Stimulated activated naive CD8-positive, alpha-beta T cell treated with anti-CD3 and anti-CD28 coated beads, Interleukin-15, Interleukin-2, amounts not matched to agents 100 ng/mL and 50 ng/mL, for 24 hours (primary cell): Measurements from ENCODE around the gene PCCA.

Source experiments
- H3K27ac Mint-ChIP-seq: one replicate; pipeline ENCODE4 v1.8.0; 2021; ENCODE audit warnings: mild to moderate bottlenecking, mixed read lengths
- H3K27me3 Mint-ChIP-seq: one replicate; pipeline ENCODE4 v1.8.0; 2021; ENCODE audit warnings: mixed read lengths
- H3K36me3 Mint-ChIP-seq: one replicate; pipeline ENCODE4 v1.8.0; 2021; ENCODE audit warnings: low read depth, mixed read lengths
- H3K4me1 Mint-ChIP-seq: one replicate; pipeline ENCODE4 v1.8.0; 2021; ENCODE audit warnings: low read depth, mixed read lengths
- H3K4me3 Mint-ChIP-seq: one replicate; pipeline ENCODE4 v1.8.0; 2021; ENCODE audit warnings: mild to moderate bottlenecking, mixed read lengths
- H3K9me3 Mint-ChIP-seq: one replicate; pipeline ENCODE4 v1.8.0; 2021; ENCODE audit warnings: mixed read lengths

The PCCA gene

GRCh38 chr13:100339411-100339940 is 250.6 kb downstream of the PCCA start:
- Mint-ChIP-seq H3K9me3 (peaks cover 7% of the 10 kb centered on the region), H3K4me3 (no peak overlapping the region), H3K27ac (no peak overlapping the region), H3K27me3 (no peaks in the 10 kb centered on the region), H3K4me1 (peaks cover 14% of the 10 kb centered on the region), H3K36me3 (peaks cover 16% of the 10 kb centered on the region)

- Mint-ChIP-seq H3K4me3 (no peak overlapping the region), H3K9me3 (peaks cover 4% of the 10 kb centered on the region), H3K4me1 (peaks cover 14% of the 10 kb centered on the region), H3K27me3 (no peaks in the 10 kb centered on the region), H3K27ac (no peak overlapping the region), H3K36me3 (peaks cover 8% of the 10 kb centered on the region)
These were observed 252.0 kb downstream of the PCCA start for GRCh38 chr13:100340865-100341264.

GRCh38 chr13:100341327-100341726 is 252.4 kb downstream of the PCCA start:
- peaks cover 14% of the 10 kb centered on the region for H3K4me1 Mint-ChIP-seq
- H3K27me3 Mint-ChIP-seq = no peaks in the 10 kb centered on the region
- H3K36me3 Mint-ChIP-seq = peaks cover 8% of the 10 kb centered on the region
- no peak overlapping the region for H3K27ac Mint-ChIP-seq
- peaks cover 4% of the 10 kb centered on the region for H3K9me3 Mint-ChIP-seq
- no peak overlapping the region for H3K4me3 Mint-ChIP-seq

GRCh38 chr13:100344544-100344943 is 255.7 kb downstream of the PCCA start:
- H3K27ac Mint-ChIP-seq = no peak overlapping the region
- H3K36me3 Mint-ChIP-seq = peaks cover 8% of the 10 kb centered on the region

GRCh38 chr13:100347968-100348367 is 259.1 kb downstream of the PCCA start:
- H3K36me3 Mint-ChIP-seq = peaks cover 6% of the 10 kb centered on the region

More at GRCh38 chr13:100344544-100344943, 255.7 kb downstream of the PCCA start:
- no peaks in the 10 kb centered on the region for H3K27me3 Mint-ChIP-seq
- peaks cover 14% of the 10 kb centered on the region for H3K4me1 Mint-ChIP-seq
- H3K9me3 Mint-ChIP-seq = peaks cover 4% of the 10 kb centered on the region
- no peak overlapping the region for H3K4me3 Mint-ChIP-seq

GRCh38 chr13:100349594-100349993 is 260.7 kb downstream of the PCCA start:
- Mint-ChIP-seq H3K27me3 (no peaks in the 10 kb centered on the region), H3K9me3 (no peaks in the 10 kb centered on the region), H3K27ac (no peak overlapping the region), H3K4me1 (no peaks in the 10 kb centered on the region), H3K36me3 (no peaks in the 10 kb centered on the region), H3K4me3 (no peak overlapping the region)

More at GRCh38 chr13:100347968-100348367, 259.1 kb downstream of the PCCA start:
- H3K4me3 Mint-ChIP-seq = no peak overlapping the region
- no peaks in the 10 kb centered on the region for H3K4me1 Mint-ChIP-seq
- H3K9me3 Mint-ChIP-seq = peaks cover 4% of the 10 kb centered on the region
- H3K27me3 Mint-ChIP-seq = no peaks in the 10 kb centered on the region
- H3K27ac Mint-ChIP-seq = no peak overlapping the region

GRCh38 chr13:100350601-100351000 is 261.7 kb downstream of the PCCA start:
- H3K4me3 Mint-ChIP-seq = no peak overlapping the region
- no peaks in the 10 kb centered on the region for H3K36me3 Mint-ChIP-seq
- H3K27me3 Mint-ChIP-seq = no peaks in the 10 kb centered on the region
- no peak overlapping the region for H3K27ac Mint-ChIP-seq
- H3K9me3 Mint-ChIP-seq = no peaks in the 10 kb centered on the region
- H3K4me1 Mint-ChIP-seq = no peaks in the 10 kb centered on the region

- H3K36me3 Mint-ChIP-seq = peaks cover 5% of the 10 kb centered on the region
- no peaks in the 10 kb centered on the region for H3K27me3 Mint-ChIP-seq
- H3K4me1 Mint-ChIP-seq = no peaks in the 10 kb centered on the region
- H3K9me3 Mint-ChIP-seq = no peaks in the 10 kb centered on the region
- H3K27ac Mint-ChIP-seq = no peak overlapping the region
- H3K4me3 Mint-ChIP-seq = no peak overlapping the region
These were observed 267.5 kb downstream of the PCCA start for GRCh38 chr13:100356426-100356825.

GRCh38 chr13:100356889-100357288 is 268.0 kb downstream of the PCCA start:
- Mint-ChIP-seq H3K27me3 (no peaks in the 10 kb centered on the region), H3K36me3 (peaks cover 5% of the 10 kb centered on the region), H3K9me3 (no peaks in the 10 kb centered on the region), H3K4me3 (no peak overlapping the region), H3K27ac (no peak overlapping the region), H3K4me1 (no peaks in the 10 kb centered on the region)

GRCh38 chr13:100357764-100358163 is 268.9 kb downstream of the PCCA start:
- Mint-ChIP-seq H3K27ac (no peak overlapping the region), H3K4me3 (no peak overlapping the region), H3K27me3 (no peaks in the 10 kb centered on the region), H3K4me1 (no peaks in the 10 kb centered on the region), H3K36me3 (peaks cover 5% of the 10 kb centered on the region), H3K9me3 (no peaks in the 10 kb centered on the region)

GRCh38 chr13:100361504-100361903 is 272.6 kb downstream of the PCCA start:
- no peaks in the 10 kb centered on the region for H3K9me3 Mint-ChIP-seq
- peaks cover 5% of the 10 kb centered on the region for H3K36me3 Mint-ChIP-seq
- no peak overlapping the region for H3K27ac Mint-ChIP-seq
- no peaks in the 10 kb centered on the region for H3K4me1 Mint-ChIP-seq
- H3K27me3 Mint-ChIP-seq = no peaks in the 10 kb centered on the region
- H3K4me3 Mint-ChIP-seq = no peak overlapping the region

- Mint-ChIP-seq H3K27ac (no peak overlapping the region), H3K27me3 (no peaks in the 10 kb centered on the region), H3K4me3 (no peak overlapping the region), H3K9me3 (no peaks in the 10 kb centered on the region), H3K4me1 (no peaks in the 10 kb centered on the region), H3K36me3 (peaks cover 5% of the 10 kb centered on the region)
These were observed 273.5 kb downstream of the PCCA start for GRCh38 chr13:100362371-100362770.

- H3K36me3 Mint-ChIP-seq = peaks cover 5% of the 10 kb centered on the region
- no peaks in the 10 kb centered on the region for H3K4me1 Mint-ChIP-seq
- H3K9me3 Mint-ChIP-seq = no peaks in the 10 kb centered on the region
- H3K4me3 Mint-ChIP-seq = no peak overlapping the region
- no peaks in the 10 kb centered on the region for H3K27me3 Mint-ChIP-seq
- no peak overlapping the region for H3K27ac Mint-ChIP-seq
These were observed 273.9 kb downstream of the PCCA start for GRCh38 chr13:100362781-100363180.

- no peaks in the 10 kb centered on the region for H3K27me3 Mint-ChIP-seq
- no peak overlapping the region for H3K27ac Mint-ChIP-seq
- H3K4me1 Mint-ChIP-seq = no peaks in the 10 kb centered on the region
- H3K9me3 Mint-ChIP-seq = no peaks in the 10 kb centered on the region
- H3K4me3 Mint-ChIP-seq = no peak overlapping the region
- H3K36me3 Mint-ChIP-seq = peaks cover 2% of the 10 kb centered on the region
These were observed 274.4 kb downstream of the PCCA start for GRCh38 chr13:100363285-100363711.

GRCh38 chr13:100363874-100364273 is 275.0 kb downstream of the PCCA start:
- peaks cover 5% of the 10 kb centered on the region for H3K36me3 Mint-ChIP-seq
- H3K9me3 Mint-ChIP-seq = no peaks in the 10 kb centered on the region
- no peak overlapping the region for H3K4me3 Mint-ChIP-seq
- no peaks in the 10 kb centered on the region for H3K4me1 Mint-ChIP-seq
- H3K27me3 Mint-ChIP-seq = no peaks in the 10 kb centered on the region
- no peak overlapping the region for H3K27ac Mint-ChIP-seq

GRCh38 chr13:100364591-100364990 is 275.7 kb downstream of the PCCA start:
- Mint-ChIP-seq H3K9me3 (no peaks in the 10 kb centered on the region), H3K4me3 (no peak overlapping the region), H3K4me1 (no peaks in the 10 kb centered on the region), H3K27ac (no peak overlapping the region), H3K36me3 (peaks cover 10% of the 10 kb centered on the region), H3K27me3 (no peaks in the 10 kb centered on the region)
